Mesothelial cell of epicardium (in vitro differentiated cells): Measurements from ENCODE around the gene APOO. TPM values are rescaled to one million over a fixed set of nuclear protein-coding genes. Genes with fewer than 3 reads are reported as not detected.

Experiments used
- DNase-seq, 2 experiments: peaks; one replicate each; pipeline ENCODE4 v3.0.0; 2021; ENCODE audit warnings: low spot score in 2 of 2; ENCODE audit not compliant: unreplicated experiment in 2 of 2
- H3K27ac Mint-ChIP-seq: 2 replicates; pipeline ENCODE4 v1.8.0; 2021; ENCODE audit warnings: mixed read lengths
- H3K27me3 Mint-ChIP-seq: 2 replicates; pipeline ENCODE4 v1.8.0; 2021; ENCODE audit warnings: low read depth, mixed read lengths
- H3K36me3 Mint-ChIP-seq: 2 replicates; pipeline ENCODE4 v1.8.0; 2021; ENCODE audit warnings: mixed read lengths
- H3K4me1 Mint-ChIP-seq: 2 replicates; pipeline ENCODE4 v1.8.0; 2021; ENCODE audit warnings: mixed read lengths
- H3K4me3 Mint-ChIP-seq: 2 replicates; pipeline ENCODE4 v1.8.0; 2021; ENCODE audit warnings: mild to moderate bottlenecking, moderate library complexity, mixed read lengths
- H3K9me3 Mint-ChIP-seq: 2 replicates; pipeline ENCODE4 v1.8.0; 2021; ENCODE audit warnings: mixed read lengths
- total RNA-seq: library from RNA; stranded (reverse); gene quantifications from 3 replicates; pipeline ENCODE4 v1.2.1, GENCODE V29; 2021
- TF ChIP-seq, protein P1 (sequence below): fragments of 200-600 bp; sonication (generic); IDR thresholded peaks from one replicate; pipeline ENCODE4 v1.5.0; 2021; ENCODE audit warnings: antibody characterized with exemption; ENCODE audit not compliant: unreplicated experiment

APOO gene
- total RNA-seq, 1 donor from 2014 or later = 50.5 TPM

DNA sequence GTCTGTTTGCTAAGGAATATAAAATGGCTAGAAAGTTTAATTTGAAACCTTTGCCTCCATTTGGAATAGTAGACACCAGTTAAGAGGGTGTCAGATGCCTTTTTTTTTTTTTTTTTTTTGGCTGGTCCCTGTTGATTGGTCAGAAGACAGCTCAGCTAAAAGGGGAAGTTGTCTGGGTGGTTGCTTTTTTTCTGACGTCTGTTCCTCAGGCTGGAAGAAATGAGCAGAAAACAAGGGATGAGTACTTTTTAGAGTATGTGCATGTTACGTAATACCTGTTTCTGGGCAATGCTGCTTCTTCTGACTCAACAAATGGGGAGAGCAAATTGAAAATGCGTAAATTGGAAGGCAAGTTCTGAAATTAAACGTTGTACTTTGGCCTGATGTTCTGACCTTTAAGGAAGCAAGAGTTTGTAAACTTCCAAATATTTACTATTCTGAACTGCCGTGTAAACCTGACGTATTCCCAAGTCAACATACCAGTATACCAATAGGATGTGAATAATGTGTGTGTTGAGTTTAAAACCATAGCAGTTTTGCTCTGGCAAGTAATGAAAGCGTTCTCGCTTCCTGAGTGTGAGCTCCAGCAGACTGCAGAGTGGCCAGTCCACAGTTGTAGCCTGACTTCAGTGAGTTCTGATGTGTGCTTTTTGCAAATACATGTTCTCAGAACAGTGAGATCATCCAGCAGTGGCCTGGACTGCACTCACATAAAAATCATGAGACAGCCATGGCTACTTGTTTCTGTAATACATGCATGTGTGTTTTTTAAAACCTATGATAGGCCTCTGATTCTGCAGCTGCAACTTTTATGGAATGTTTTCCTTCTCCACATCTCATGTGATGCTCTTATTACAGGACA is 123.0 kb downstream of the APOO start:
- Mint-ChIP-seq H3K27ac (peak overlapping the region; percentile 92), H3K4me1 (peaks cover 36% of the 10 kb centered on the region), H3K27me3 (no peaks in the 10 kb centered on the region), H3K4me3 (peak overlapping the region; percentile 98), H3K36me3 (peaks cover 23% of the 10 kb centered on the region), H3K9me3 (no peaks in the 10 kb centered on the region)
- TF ChIP-seq, protein P1, sequence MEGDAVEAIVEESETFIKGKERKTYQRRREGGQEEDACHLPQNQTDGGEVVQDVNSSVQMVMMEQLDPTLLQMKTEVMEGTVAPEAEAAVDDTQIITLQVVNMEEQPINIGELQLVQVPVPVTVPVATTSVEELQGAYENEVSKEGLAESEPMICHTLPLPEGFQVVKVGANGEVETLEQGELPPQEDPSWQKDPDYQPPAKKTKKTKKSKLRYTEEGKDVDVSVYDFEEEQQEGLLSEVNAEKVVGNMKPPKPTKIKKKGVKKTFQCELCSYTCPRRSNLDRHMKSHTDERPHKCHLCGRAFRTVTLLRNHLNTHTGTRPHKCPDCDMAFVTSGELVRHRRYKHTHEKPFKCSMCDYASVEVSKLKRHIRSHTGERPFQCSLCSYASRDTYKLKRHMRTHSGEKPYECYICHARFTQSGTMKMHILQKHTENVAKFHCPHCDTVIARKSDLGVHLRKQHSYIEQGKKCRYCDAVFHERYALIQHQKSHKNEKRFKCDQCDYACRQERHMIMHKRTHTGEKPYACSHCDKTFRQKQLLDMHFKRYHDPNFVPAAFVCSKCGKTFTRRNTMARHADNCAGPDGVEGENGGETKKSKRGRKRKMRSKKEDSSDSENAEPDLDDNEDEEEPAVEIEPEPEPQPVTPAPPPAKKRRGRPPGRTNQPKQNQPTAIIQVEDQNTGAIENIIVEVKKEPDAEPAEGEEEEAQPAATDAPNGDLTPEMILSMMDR = no peak
- DNase-seq = no peak

DNA sequence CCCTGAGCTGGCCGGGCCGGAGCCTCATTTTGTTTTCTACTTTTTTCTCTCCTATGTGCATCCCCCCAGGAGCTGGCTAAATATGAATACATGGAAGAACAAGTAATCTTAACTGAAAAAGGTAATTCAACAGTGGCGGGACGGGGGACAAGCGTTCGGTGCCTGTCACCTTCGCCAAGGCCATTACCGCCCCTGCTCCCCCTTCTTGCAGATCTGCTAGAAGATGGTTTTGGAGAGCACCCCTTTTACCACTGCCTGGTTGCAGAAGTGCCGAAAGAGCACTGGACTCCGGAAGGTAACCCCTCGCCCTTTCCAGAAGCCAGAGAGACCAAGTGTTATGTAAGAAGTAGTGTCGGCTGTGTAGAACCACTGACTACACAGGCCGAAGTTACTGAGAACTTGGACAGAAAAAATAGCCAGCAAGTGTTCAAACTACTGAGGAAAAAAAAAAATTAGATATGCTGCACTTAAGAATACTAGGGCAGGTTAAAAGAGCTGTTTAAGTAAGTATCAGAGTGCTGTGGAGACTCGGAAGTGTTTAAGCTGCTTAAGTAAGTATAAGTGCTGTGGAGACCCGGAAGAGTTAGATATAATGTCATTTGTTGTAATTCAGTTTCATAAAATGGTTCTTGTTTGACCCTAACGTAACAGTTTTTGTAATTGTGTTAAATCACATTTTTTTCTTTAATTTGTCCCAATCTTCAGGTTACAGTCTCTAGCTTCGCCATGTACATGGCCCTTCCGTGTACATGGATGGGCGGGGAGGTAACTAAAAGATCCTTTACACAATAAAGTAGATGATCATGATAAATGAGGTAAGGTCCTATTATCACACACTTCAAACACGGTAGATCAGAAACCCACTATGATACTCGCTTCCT is 123.9 kb downstream of the APOO start:
- DNase-seq = no peak
- Mint-ChIP-seq H3K27ac (peak overlapping the region; percentile 92), H3K27me3 (no peaks in the 10 kb centered on the region), H3K4me1 (peaks cover 36% of the 10 kb centered on the region), H3K36me3 (peaks cover 23% of the 10 kb centered on the region), H3K9me3 (no peaks in the 10 kb centered on the region), H3K4me3 (peak overlapping the region; percentile 98)
- TF ChIP-seq, protein P1 = no peak

Other genes with a start within 250 kb of the APOO start
- 165 to 173 TPM (median 170 TPM) in 3 replicates for gene PRDX4, start 240.4 kb downstream of the APOO start, total RNA-seq
- gene ACOT9, start 164.7 kb downstream of the APOO start, total RNA-seq = 29.0 to 32.7 TPM (median 32.5 TPM) in 3 replicates
- gene SAT1, start 124.8 kb downstream of the APOO start, total RNA-seq = 225 to 236 TPM (median 233 TPM) in 3 replicates
- gene CXorf58, start 68 bp upstream of the APOO start, total RNA-seq = 0.13 TPM in 1 of 3 replicates, not detected in the others
- 21.9 to 23.8 TPM (median 22.2 TPM) in 3 replicates for gene KLHL15, start 119.2 kb upstream of the APOO start, total RNA-seq
- gene EIF2S3, start 147.0 kb upstream of the APOO start, total RNA-seq = 460 to 475 TPM (median 474 TPM) in 3 replicates
- 131 to 145 TPM (median 143 TPM) in 3 replicates for gene ZFX, start 241.8 kb upstream of the APOO start, total RNA-seq